KG1 (cell line): ENCODE data around the gene LPIN1.

Experiments
- DNase-seq: peaks from one replicate; lab custom pipeline; 2025; lab: John Stamatoyannopoulos, UW

The LPIN1 gene

DNA sequence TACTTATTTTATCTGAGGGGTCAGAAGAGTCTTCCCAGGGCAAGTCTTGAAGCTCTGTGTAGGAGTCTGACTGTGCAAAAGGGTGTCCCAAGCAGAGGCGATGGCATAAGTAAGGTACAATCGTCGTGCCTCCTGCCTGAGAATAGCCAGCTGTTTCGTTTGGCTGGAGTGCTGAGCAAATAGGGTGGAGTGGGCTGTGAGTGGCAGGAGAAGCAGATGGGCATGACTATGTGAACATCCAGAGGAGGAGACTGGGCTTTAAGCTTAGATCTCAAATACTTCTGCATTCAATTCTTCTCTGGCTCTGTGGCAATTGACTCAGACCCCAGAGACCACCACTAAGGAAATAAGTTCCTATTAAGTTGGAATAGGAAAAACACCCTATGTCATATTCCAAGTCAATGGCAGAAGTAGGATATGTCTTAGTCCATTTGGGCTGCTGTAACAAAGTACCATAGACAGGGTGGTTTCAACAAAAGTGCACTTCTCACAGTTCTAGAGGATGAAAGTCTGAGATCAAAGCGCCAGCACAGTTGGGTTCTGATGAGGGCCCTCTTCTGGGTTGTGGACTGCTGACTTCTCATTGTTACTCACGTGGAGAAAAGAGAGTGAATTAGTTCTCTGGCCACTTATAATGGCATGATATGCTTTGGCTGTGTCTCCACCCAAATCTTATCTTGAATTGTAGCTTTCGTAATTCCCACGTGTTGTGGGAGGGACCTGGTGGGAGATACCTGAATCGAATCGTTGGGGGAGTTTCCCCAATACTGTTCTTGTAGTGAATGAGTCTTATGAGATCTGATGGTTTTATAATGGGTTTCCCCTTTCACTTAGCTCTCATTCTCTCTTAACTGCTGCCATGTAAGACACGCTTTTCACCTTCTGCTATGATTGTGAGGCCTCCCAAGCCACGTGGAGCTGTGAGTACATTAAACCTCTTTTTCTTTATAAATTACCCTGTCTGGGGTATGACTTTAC lies 120.2 kb downstream of the LPIN1 start:
- no peak for DNase-seq

DNA sequence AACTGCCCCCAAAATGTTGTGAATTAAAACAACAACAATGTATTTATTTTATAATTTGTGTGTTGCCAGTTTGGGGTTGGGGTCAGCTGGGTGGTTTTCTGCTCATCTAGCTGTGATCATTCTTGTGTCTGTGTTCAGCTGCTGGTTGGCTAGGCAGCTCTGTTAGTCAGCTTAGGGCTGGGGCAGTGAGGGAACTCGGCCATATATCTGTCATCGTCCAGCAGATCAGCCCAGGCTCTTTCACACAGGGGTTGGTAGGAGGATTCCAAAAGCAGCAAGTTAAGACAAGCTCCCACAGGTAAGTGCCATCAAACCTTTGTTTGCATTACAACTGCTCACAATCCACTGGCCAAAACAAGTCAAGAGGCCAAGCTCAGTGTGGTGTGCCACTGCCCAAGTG lies 121.5 kb downstream of the LPIN1 start:
- no peak for DNase-seq

DNA sequence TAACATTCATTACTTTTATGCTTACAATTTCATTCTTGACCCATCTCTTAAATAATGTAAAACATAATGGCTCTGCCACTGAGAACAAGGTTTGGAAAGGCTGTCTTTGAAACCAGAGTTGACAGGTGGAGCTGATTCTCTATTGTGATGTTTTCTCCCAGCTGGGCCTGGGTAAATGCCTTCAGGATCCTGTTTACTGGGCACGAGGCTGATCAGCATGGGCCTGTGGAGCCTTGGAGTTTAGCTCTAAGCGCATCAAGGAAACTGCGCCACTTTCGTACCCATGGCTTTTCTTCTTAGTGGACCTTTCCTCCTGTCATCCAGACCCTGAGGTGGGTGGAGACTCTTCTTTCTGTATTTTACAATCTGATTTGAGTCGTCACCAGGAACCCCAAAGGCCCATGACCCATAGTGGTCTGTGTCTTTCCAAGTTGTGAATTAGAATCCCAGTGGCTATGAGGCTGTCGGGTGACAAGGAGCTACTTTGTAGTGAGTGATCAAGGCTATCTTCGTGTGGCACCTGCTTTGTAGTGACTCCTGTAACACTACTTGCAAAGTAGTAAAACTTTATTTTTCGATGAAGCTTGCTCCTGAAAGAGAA lies 123.1 kb downstream of the LPIN1 start:
- DNase-seq, result no peak

DNA sequence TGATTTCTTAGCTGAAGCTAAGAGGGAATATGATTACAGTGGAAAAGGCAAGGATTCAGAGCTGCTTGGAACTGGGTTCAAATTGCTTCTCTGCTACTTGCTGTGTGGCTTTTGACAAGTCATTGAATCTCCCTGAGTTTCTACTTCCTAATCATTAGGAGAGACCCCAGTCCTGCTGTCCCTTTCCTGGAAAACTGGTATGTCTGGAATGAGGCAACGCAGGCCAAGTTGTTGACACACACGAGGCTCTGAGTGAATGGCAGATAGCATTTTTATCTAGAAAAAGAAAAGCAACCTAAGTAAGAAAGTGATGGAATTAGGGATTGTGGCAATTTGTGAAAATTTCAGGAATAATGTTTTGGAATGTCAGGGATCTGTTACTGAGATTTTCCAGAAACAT lies 123.6 kb downstream of the LPIN1 start:
- no peak for DNase-seq

DNA sequence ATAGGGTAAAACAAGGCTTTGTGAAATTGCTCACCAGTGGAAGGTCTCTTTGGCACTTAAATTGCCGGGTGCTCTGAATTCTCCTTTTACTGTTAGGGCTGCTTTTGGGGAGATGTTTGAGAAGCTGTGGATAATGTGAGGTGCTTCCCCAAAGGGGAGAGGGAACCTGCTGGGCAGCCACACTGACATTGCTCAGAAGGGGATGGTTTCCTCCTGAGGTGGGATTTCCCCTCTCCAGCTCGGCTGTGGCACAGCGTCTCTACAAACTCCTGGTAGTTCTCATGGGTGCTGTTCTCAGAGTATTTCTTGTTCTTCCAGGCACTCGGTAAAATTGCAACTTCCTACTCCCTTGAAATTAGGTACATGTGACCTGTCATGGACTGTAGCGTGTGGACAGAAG lies 124.2 kb downstream of the LPIN1 start:
- DNase-seq, result no peak

DNA sequence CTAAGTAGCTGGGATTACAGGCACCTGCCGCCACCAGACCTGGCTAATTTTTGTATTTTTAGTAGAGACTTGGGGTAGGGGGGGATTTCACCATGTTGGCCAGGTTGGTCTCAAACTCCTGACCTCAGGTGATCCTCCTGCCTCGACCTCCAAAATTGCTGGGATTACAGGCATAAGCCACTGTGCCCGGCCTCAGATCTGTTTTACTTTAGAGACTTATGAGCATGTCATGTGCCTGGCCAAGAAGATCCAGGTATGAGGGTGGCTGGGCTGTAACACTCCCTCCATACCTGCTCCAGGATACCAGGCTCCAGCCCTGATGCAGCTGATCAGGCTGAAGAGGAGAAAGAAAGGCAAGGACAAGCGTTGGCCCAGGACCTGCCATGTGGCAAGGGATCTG lies 125.0 kb downstream of the LPIN1 start:
- no peak for DNase-seq

DNA sequence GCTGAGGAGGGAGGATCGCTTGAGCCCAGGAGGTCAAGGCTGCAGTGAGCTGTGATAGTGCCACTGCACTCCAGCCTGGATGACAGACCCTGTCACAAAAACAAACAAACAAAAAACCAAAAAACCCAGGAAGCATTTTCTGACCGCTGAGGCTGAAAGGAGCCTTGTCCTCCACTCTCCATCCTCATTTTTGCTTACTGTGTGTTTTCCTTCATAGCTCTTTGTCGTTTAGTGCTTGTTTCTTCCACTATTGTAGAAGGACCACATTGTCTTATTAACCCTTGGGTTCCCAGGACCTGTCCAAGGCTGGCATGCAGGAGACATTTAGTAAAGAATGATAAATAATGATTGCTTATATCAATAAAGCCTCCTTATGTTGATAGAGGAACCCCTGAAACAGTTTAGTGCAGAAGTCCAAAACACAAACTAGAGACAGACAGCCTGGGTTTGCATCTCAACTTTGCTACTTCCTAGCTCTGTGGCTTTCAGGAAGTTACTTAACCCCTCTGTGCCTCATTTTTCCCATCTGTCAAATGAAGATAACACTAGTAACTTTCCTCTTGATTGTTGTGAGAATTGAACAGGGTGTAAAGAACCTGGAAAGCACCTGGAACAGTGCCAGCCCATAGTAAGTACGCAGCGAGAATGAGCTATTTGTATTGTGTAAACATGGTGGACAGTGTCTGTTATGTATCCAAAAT lies 126.0 kb downstream of the LPIN1 start:
- no peak for DNase-seq

- no peak for DNase-seq
These were observed 126.5 kb downstream of the LPIN1 start for GRCh38 chr2:11872948-11873269.

DNA sequence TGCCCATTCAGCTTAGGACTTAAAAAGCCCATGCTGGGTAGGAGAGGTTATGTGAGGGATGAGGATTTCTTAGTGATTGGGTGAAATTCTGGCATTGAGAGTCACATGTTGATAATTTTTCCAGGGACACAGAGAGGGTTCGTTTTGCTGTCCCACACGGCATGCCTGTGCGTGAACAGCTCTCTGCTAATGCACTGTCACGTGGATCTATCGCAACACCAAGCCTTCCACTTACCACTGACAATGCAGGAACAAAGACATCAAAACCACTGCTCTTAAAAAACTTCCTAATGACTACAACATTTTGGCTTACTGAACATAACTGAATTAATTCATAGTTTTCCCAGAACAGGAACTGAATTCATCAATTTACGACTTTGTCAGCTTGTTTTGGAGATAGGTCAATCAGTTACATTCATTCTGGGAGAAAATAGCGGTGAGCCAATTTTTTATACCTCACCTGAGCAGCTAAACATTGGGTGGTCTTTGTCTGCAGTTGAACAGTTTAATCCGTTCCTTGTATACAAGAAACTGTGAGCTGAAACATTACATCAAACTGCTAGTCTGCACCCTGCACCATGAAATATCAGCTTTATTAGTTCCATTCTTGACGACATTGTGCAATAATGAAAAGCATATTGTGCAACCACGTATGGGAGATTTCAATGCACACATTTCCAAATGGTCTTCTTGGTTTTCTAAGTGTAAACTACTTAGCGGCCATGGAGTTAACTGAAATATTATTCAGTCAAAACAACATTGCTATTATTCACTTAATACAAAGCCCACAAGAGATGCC lies 127.1 kb downstream of the LPIN1 start:
- no peak for DNase-seq

DNA sequence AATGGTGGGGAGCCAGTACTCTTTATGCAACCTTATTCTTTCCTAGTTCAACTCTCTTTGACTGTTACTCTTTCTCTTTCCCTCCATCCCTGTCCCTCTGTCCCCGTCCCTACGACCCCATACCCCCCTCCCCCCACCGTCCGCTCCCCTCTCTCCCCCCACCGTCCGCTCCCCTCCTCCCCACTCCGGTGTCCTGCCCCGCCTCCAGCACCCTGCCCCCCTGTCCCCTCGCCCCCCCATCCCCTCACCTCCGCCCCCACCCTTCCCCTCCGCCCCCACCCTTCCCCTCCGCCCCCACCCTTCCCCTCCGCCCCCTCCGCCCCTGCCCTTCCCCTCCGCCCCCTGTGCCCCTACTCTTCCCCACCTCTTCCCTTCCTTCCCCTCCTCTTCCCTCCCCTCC lies 128.4 kb downstream of the LPIN1 start:
- DNase-seq, result no peak

GRCh38 chr2:11875481-11875880 lies 129.0 kb downstream of the LPIN1 start:
- no peak for DNase-seq

GRCh38 chr2:11876436-11876835 lies 130.0 kb downstream of the LPIN1 start:
- DNase-seq, result no peak

- no peak for DNase-seq
These were observed 130.5 kb downstream of the LPIN1 start for GRCh38 chr2:11876889-11877288.
